TTC549 (cell line): ENCODE data around the gene WBP2NL.

ENCODE experiments used
- FAIRE-seq: peaks from 2 replicates; lab custom pipeline; 2012; peaks lifted over from hg19 to GRCh38; lab: Jason Lieb, UNC

The WBP2NL gene

GRCh38 chr22:41978732-41979131, 19.9 kb upstream of the WBP2NL start:
- FAIRE-seq: no peak

GRCh38 chr22:41979423-41980250, 19.0 kb upstream of the WBP2NL start:
- FAIRE-seq: no peak

- no peak for FAIRE-seq
Observed at GRCh38 chr22:41982865-41983264, 15.7 kb upstream of the WBP2NL start.

GRCh38 chr22:41983513-41984405, 14.8 kb upstream of the WBP2NL start:
- no peak for FAIRE-seq

- FAIRE-seq: no peak
Observed at GRCh38 chr22:41987276-41987675, 11.3 kb upstream of the WBP2NL start.

GRCh38 chr22:41989246-41989645, 9.3 kb upstream of the WBP2NL start:
- no peak for FAIRE-seq

GRCh38 chr22:41991111-41991510, 7.5 kb upstream of the WBP2NL start:
- no peak for FAIRE-seq

- FAIRE-seq: no peak
Observed at GRCh38 chr22:41992496-41992895, 6.1 kb upstream of the WBP2NL start.

- FAIRE-seq: no peak
Observed at GRCh38 chr22:41995211-41995610, 3.4 kb upstream of the WBP2NL start.

- FAIRE-seq: no peak
Observed at GRCh38 chr22:41996826-41997225, 1.8 kb upstream of the WBP2NL start.

GRCh38 chr22:42000466-42000865, 1.9 kb downstream of the WBP2NL start:
- FAIRE-seq: no peak

- FAIRE-seq: no peak
Observed at GRCh38 chr22:42001121-42001520, 2.5 kb downstream of the WBP2NL start.

GRCh38 chr22:42001706-42002105, 3.1 kb downstream of the WBP2NL start:
- no peak for FAIRE-seq

- FAIRE-seq: no peak
Observed at GRCh38 chr22:42007922-42008321, 9.3 kb downstream of the WBP2NL start.

GRCh38 chr22:42010778-42011177, 12.2 kb downstream of the WBP2NL start:
- FAIRE-seq: no peak

GRCh38 chr22:42013385-42013784, 14.8 kb downstream of the WBP2NL start:
- no peak for FAIRE-seq

GRCh38 chr22:42016111-42016510, 17.5 kb downstream of the WBP2NL start:
- FAIRE-seq: no peak

- FAIRE-seq: no peak
Observed at GRCh38 chr22:42018224-42018623, 19.6 kb downstream of the WBP2NL start.

- FAIRE-seq: no peak
Observed at GRCh38 chr22:42021571-42021970, 23.0 kb downstream of the WBP2NL start.

- no peak for FAIRE-seq
Observed at GRCh38 chr22:42022162-42022847, 23.7 kb downstream of the WBP2NL start.

- FAIRE-seq: no peak
Observed at GRCh38 chr22:42025421-42025820, 26.8 kb downstream of the WBP2NL start.

- no peak for FAIRE-seq
Observed at GRCh38 chr22:42026705-42027104, 28.1 kb downstream of the WBP2NL start.
